Fibroblast of peridontal ligament (primary cell): Measurements from ENCODE around the gene DIP2A.

Source experiments
- DNase-seq: peaks from one replicate; pipeline ENCODE4 v3.0.0-alpha.2; 2010; ENCODE audit errors: extremely low read depth

The DIP2A gene

GRCh38 chr21:46527393-46527792 lies 68.7 kb downstream of the DIP2A start:
- peak; percentile 11 for DNase-seq

DNA sequence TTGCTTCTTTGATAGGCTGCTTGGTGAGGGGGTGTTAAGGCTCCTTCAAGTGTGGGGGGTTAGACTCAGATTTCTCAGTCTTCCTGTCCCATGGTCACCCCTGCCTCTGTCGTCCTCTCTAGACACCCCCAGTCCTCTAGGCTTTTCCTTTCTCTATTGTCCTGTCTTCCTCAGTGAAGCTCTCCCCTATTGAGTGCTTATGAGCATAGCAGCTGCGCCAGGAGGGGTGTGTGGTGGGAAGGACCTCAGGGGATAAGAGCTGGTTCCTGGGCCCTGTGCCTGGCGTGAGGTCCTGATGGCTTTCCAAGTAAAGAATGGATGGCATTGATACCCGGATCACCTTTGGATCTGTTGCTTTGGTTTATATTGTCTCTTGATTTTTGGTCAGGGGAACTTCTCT lies 69.1 kb downstream of the DIP2A start:
- DNase-seq: no peak

GRCh38 chr21:46532080-46532479 lies 73.4 kb downstream of the DIP2A start:
- no peak for DNase-seq

DNA sequence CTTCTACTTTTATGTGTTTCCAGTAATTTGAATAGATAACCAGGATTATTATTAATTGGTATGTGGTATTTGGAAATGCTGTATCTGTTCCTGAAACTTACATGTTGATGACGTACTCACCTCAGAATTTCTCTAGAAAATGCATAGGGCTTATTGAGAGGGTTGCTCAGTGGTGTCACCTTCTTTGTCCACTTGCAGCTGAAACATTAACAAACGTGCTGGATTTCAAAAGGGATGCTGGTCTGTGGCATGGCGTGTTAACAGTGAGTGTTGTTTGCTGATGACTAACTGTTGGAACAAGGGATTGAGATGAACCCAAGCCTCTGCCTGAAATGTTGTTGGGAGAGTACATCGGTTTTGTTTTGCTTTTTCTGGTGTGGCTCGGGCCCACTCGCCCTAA lies 78.3 kb downstream of the DIP2A start:
- DNase-seq: no peak

- DNase-seq: no peak
Measured at GRCh38 chr21:46538262-46538661, 79.6 kb downstream of the DIP2A start.

GRCh38 chr21:46538851-46539666 lies 80.4 kb downstream of the DIP2A start:
- DNase-seq: no peak

- DNase-seq: no peak
Measured at GRCh38 chr21:46540087-46540710, 81.5 kb downstream of the DIP2A start.

- no peak for DNase-seq
Measured at GRCh38 chr21:46542588-46543124, 84.0 kb downstream of the DIP2A start.

- no peak for DNase-seq
Measured at GRCh38 chr21:46543306-46543705, 84.6 kb downstream of the DIP2A start.

DNA sequence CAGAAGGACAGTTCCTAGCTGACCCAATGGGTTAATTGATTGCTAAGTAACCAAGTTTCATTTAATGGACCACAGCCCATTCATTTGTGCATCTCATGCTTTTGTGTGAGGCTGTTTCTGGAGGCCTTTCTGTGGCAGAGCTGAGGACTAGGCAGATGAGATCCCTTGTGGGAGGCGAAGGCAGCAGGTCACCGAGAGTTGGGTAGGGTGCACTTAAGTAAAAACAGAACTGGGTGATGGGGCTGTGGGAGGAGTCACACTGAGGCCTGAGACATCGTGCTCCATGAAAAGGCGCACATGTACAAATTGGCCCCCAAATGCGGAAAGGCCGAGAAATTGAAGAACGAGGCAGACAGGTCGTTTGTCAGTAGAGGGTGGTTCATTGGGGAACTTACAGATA lies 85.3 kb downstream of the DIP2A start:
- DNase-seq: no peak

DNA sequence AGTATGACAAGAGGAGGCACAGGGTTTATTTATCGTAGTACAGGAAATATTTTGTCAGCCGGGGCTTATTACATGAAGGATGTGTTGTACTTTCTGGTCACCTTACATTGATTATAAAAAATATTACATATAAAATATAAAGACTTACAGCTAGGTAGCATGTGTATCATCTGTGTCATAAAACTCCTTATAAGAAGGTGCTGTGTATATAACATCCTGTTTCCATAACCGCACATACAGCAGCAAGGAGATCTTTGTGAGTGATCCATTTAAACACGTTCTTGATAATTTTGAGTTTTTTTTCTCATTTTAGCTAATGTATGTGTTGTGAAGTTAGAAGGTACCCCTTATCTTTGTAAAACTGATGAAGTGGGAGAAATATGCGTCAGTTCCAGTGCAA lies 86.1 kb downstream of the DIP2A start:
- DNase-seq: no peak

GRCh38 chr21:46545363-46545762 lies 86.7 kb downstream of the DIP2A start:
- no peak for DNase-seq

GRCh38 chr21:46545911-46546310 lies 87.2 kb downstream of the DIP2A start:
- no peak for DNase-seq

DNA sequence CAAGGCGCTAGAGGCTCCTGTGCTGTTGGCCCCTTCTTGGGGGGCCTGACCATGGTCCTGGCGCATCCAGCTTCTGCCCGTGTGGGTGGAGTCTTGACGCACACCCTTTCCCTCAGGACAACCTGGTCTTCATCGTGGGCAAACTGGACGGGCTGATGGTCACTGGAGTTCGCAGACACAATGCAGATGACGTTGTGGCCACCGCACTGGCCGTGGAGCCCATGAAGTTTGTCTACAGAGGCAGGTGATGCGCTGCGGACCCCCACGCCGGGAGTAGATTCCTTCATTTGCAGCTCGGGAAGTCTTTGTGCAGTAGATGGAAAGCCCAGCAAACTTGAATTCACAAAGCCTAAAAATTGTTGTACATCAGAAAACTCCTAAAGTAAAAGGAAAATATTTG lies 88.1 kb downstream of the DIP2A start:
- DNase-seq: no peak

GRCh38 chr21:46549650-46550049 lies 91.0 kb downstream of the DIP2A start:
- no peak for DNase-seq

- DNase-seq: no peak
Measured at GRCh38 chr21:46550116-46550941, 91.6 kb downstream of the DIP2A start.

DNA sequence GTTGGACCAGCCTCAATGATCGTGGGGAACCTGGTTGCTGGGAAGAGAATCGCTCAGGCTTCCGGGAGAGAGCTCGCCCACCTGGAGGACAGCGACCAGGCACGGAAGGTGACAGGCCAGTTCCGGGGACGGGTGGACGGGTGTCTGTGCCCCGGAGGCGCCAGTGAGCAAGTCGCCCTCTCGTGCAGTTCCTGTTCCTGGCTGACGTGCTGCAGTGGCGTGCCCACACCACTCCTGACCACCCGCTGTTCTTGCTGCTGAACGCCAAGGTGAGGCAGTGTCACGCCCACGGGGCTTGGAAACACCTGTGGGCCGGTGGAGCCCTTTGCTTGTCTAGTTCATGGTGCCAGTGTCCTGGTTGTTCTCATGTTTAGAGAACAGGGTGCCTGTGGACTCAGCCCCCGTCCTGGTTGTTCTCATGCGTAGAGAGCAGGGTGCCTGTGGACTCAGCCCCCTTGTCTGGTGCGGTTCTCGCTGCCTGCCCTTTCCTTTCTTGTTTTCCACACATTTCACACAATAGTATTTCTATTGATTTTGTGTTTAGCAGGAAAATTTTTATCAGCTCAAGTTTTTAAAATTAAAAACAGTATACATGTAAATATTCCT lies 93.0 kb downstream of the DIP2A start:
- DNase-seq: no peak

- DNase-seq: no peak
Measured at GRCh38 chr21:46552274-46552673, 93.6 kb downstream of the DIP2A start.

GRCh38 chr21:46552865-46553379 lies 94.2 kb downstream of the DIP2A start:
- no peak for DNase-seq

- DNase-seq: no peak
Measured at GRCh38 chr21:46553993-46554392, 95.3 kb downstream of the DIP2A start.

GRCh38 chr21:46554431-46555224 lies 95.9 kb downstream of the DIP2A start:
- no peak for DNase-seq
